ENCODE measurements around the gene COX19.

GRCh38 chr7:997404-998395 is 22.4 kb upstream of the COX19 start:
- no peak for TF ChIP-seq POLR2A (IDR thresholded peaks at IDR 0.05; ENCODE audit: borderline replicate concordance, extremely low read depth, insufficient read depth, insufficient read length)
- TF ChIP-seq RAD21 (IDR thresholded peaks at IDR 0.05; ENCODE audit: low read depth): no peak
- no peak for TF ChIP-seq ELF1 (IDR thresholded peaks at IDR 0.05; ENCODE audit: borderline replicate concordance, low read depth)
- no peak for TF ChIP-seq EGR1 (IDR thresholded peaks at IDR 0.05; ENCODE audit: low read depth)
- no peak for TF ChIP-seq CTCF (IDR thresholded peaks at IDR 0.05 in 2 of 3, conservative IDR thresholded peaks at IDR 0.05 in 1 of 3; ENCODE audit: borderline replicate concordance in 1 of 3, insufficient read depth in 1 of 3, low read depth in 2 of 3, low read length in 2 of 3)
- no peak for TF ChIP-seq ZFX (IDR thresholded peaks at IDR 0.05)
- no peak for TF ChIP-seq SRF (IDR thresholded peaks at IDR 0.05; ENCODE audit: low read depth)
- no peak for TF ChIP-seq POLR2AphosphoS5 (IDR thresholded peaks at IDR 0.05; ENCODE audit: low read depth, low read length)
- no peak for TF ChIP-seq EZH2 (IDR thresholded peaks at IDR 0.05)
- no peak for TF ChIP-seq CEBPB (IDR thresholded peaks at IDR 0.05; ENCODE audit: low read depth)
- no peak for TF ChIP-seq TCF7L2 (IDR thresholded peaks at IDR 0.05; ENCODE audit: borderline replicate concordance, extremely low read depth, insufficient read depth, insufficient read length)

Data from HCT116 (cell line).